ENCODE results near the gene KRTAP5-5.
"Not testable (repeated sequence)": the region's sequence is repeated elsewhere in the genome, so short reads cannot be mapped to it uniquely, and the experiment has no call there.

The KRTAP5-5 gene

GRCh38 chr11:1643146-1643690 is 13.6 kb downstream of the KRTAP5-5 start:
- DNase-seq: no peak

GRCh38 chr11:1644601-1645356 is 15.2 kb downstream of the KRTAP5-5 start:
- DNase-seq: no peak

GRCh38 chr11:1645357-1645821 is 15.8 kb downstream of the KRTAP5-5 start:
- DNase-seq: no peak

- DNase-seq: not testable (repeated sequence)
Observed at GRCh38 chr11:1646540-1646939, 17.0 kb downstream of the KRTAP5-5 start.

- DNase-seq: no peak
Observed at GRCh38 chr11:1647901-1648652, 18.5 kb downstream of the KRTAP5-5 start.

GRCh38 chr11:1648653-1649420 is 19.3 kb downstream of the KRTAP5-5 start:
- DNase-seq: peak; percentile 22

- peak; percentile 16 for DNase-seq
Observed at GRCh38 chr11:1650034-1650917, 20.7 kb downstream of the KRTAP5-5 start.

- DNase-seq: no peak
Observed at GRCh38 chr11:1650918-1651262, 21.3 kb downstream of the KRTAP5-5 start.

- no peak for DNase-seq
Observed at GRCh38 chr11:1651411-1651980, 21.9 kb downstream of the KRTAP5-5 start.

GRCh38 chr11:1652026-1652425 is 22.5 kb downstream of the KRTAP5-5 start:
- DNase-seq: no peak

- no peak for DNase-seq
Observed at GRCh38 chr11:1652442-1652770, 22.8 kb downstream of the KRTAP5-5 start.

GRCh38 chr11:1652771-1653540 is 23.4 kb downstream of the KRTAP5-5 start:
- DNase-seq: peak; percentile 86

- DNase-seq: no peak
Observed at GRCh38 chr11:1653541-1654387, 24.2 kb downstream of the KRTAP5-5 start.

GRCh38 chr11:1654388-1655167 is 25.0 kb downstream of the KRTAP5-5 start:
- no peak for DNase-seq

GRCh38 chr11:1655168-1656060 is 25.8 kb downstream of the KRTAP5-5 start:
- DNase-seq: no peak

- DNase-seq: no peak
Observed at GRCh38 chr11:1656061-1656441, 26.5 kb downstream of the KRTAP5-5 start.

GRCh38 chr11:1656670-1657069 is 27.1 kb downstream of the KRTAP5-5 start:
- no peak for DNase-seq

GRCh38 chr11:1659506-1659905 is 29.9 kb downstream of the KRTAP5-5 start:
- DNase-seq: peak; percentile 17
